ENCODE results near the gene CRK. TPM values are rescaled to one million over a fixed set of nuclear protein-coding genes. Genes with fewer than 3 reads are reported as not detected.

The CRK gene
- total and polyA plus RNA-seq, 2 of the 4 experiments (the other 2 are of a cell fraction): 57.6 to 100 TPM

DNA sequence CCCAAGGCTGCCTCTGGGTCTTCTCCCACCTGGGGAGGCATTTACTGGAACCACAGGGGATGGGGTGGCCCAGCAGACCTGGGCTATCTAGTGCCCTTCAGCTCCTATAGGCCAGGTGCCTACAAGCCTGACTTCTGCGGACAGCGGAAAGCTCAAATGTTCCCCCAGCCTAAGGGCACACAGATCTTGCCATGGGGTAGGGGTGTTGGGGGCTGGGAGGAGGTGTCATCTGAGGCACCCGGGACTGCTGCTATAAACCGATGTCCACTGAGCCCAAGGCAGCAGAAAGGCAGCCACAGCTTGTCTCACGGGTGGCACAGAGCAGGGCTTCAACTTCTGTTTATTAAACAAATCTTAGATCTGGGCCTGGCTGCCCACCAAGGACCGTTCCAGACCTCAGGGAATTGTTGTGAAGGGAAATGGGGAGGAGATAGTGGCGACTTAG lies 32.8 kb upstream of the CRK start:
- POLR2A ChIA-PET (ENCODE audit: unreplicated experiment): no interaction called here
- Histone ChIP-seq H3K36me3 (ENCODE audit: control insufficient read depth, insufficient read depth, low read length) (peaks cover 3% of the 10 kb centered on the region; the same call in 1 of the 2 replicates), H3K9me1 (ENCODE audit: insufficient read depth, low read length) (peaks cover 16% of the 10 kb centered on the region; the same call in 1 of the 2 replicates), H3K27ac (ENCODE audit: insufficient read depth, low read length) (peak overlapping the region; percentile 89), H3K9me3 (ENCODE audit: control insufficient read depth, insufficient read depth, low read length) (no peaks in the 10 kb centered on the region), H3K9ac (ENCODE audit: low read depth, low read length) (peak overlapping the region; percentile 82), H3K79me1 (ENCODE audit: low read depth in 1 of 2, low read length in 2 of 2) (peaks cover 20 to 63% of the 10 kb centered on the region in 2 experiments), H2BK20ac (ENCODE audit: low read depth, low read length) (peak overlapping the region; percentile 45), H3K4me1 (ENCODE audit: control insufficient read depth, insufficient read depth, low read length) (peaks cover 28% of the 10 kb centered on the region), H2AFZ (replicated peaks; ENCODE audit: low read length, poor library complexity) (peak overlapping the region; percentile 62), H3K4ac (ENCODE audit: low read depth, low read length) (peak overlapping the region; percentile 99), H3K23ac (ENCODE audit: low read depth, low read length) (peak overlapping the region; percentile 97), H3K4me2 (ENCODE audit: low read depth, low read length) (peak overlapping the region; percentile 79), H4K91ac (ENCODE audit: insufficient read depth, low read depth, low read length) (peak overlapping the region; percentile 94), H3K4me3 (ENCODE audit: insufficient read depth, low read depth, low read length) (no peak overlapping the region), H3K18ac (ENCODE audit: low read depth, low read length) (peak overlapping the region; percentile 82; the same call in 1 of the 2 replicates), H2BK120ac (ENCODE audit: low read depth, low read length) (peak overlapping the region; percentile 83), H4K20me1 (ENCODE audit: insufficient read depth, low read length) (peaks cover 8% of the 10 kb centered on the region), H3K56ac (ENCODE audit: extremely low read depth, insufficient read depth, low read length) (peak overlapping the region; percentile 68; the same call in 1 of the 2 replicates), H2BK15ac (ENCODE audit: low read depth, low read length) (peak overlapping the region; percentile 88; the same call in 2 of the 3 replicates), H2AK5ac (ENCODE audit: low read depth, low read length) (peak overlapping the region; percentile 90), H4K5ac (ENCODE audit: low read depth, low read length) (peak overlapping the region; percentile 66), H3K14ac (replicated peaks; ENCODE audit: low read depth, low read length) (peak overlapping the region; percentile 82), H3K27me3 (ENCODE audit: control insufficient read depth, insufficient read depth, low read length) (no peaks in the 10 kb centered on the region), H4K8ac (ENCODE audit: low read depth in 2 of 2, low read length in 2 of 2) (peak overlapping the region; percentile 96), H2BK5ac (ENCODE audit: low read depth, low read length, poor library complexity, severe bottlenecking) (peak overlapping the region; percentile 82), H2AK9ac (replicated peaks; ENCODE audit: low read depth, low read length, poor library complexity) (peak overlapping the region; percentile 98)
- WGBS, 2 experiments (ENCODE audit: extremely low coverage in 2 of 2, insufficient read length in 1 of 2): no CpG with 5 or more reads among the region's 7 CpGs
- CTCF ChIA-PET: no interaction called here
- intact Hi-C loops (cut with micrococcal nuclease) (no loop called here), in situ Hi-C loops (cut with MboI; ENCODE audit: low sequenced_read_pairs) (no loop called here), dilution Hi-C loops (cut with HindIII; ENCODE audit: low sequenced_read_pairs, unreplicated experiment) (no loop called here)
- ATAC-seq (ENCODE audit: low read depth) (no peak), DNase-seq (no peak)
- no peak for TF ChIP-seq RAD21 (IDR thresholded peaks at IDR 0.05; ENCODE audit: low read length)
- no TSS peak for BruUV-seq (replicated peaks)
